CD14-positive monocyte (primary cell): ENCODE data around the gene ACSM4. TPM values are rescaled to one million over a fixed set of nuclear protein-coding genes. Genes with fewer than 3 reads are reported as not detected.

Experiments used
- DNase-seq, 3 donors: peaks; one replicate each; pipeline ENCODE4 v3.0.0-alpha.2; 2011 to 2022
- H2AFZ ChIP-seq: 2 replicates; pipeline ENCODE4 v1.6.0; 2012; ENCODE audit warnings: mild to moderate bottlenecking, low read depth, low read length, inconsistent platforms; ENCODE audit not compliant: insufficient read depth, poor library complexity, severe bottlenecking
- H3K27ac ChIP-seq, 2 donors: 1 replicate in 1 of 2; 2 replicates in 1 of 2; pipeline ENCODE4 v1.5.1; 2012 to 2013; ENCODE audit warnings: low read length in 2 of 2, control low read depth in 1 of 2, inconsistent platforms in 1 of 2, low read depth in 1 of 2, mild to moderate bottlenecking in 1 of 2
- H3K27me3 ChIP-seq, 2 donors: one replicate each; pipeline versions ENCODE4 v1.6.0 to v1.6.1; 2011 to 2013; ENCODE audit warnings: low read length in 2 of 2; ENCODE audit not compliant: control insufficient read depth in 2 of 2, insufficient read depth in 2 of 2
- H3K36me3 ChIP-seq, 2 donors: replicated peaks in 1 of 2; 1 replicate in 1 of 2; 2 replicates in 1 of 2; pipeline versions ENCODE4 v1.5.1 to v1.6.1; 2012 to 2013; ENCODE audit warnings: low read length in 2 of 2, control low read depth in 1 of 2, inconsistent platforms in 1 of 2, mild to moderate bottlenecking in 1 of 2; ENCODE audit not compliant: insufficient read depth in 2 of 2, control insufficient read depth in 1 of 2
- H3K4me1 ChIP-seq, 2 donors: 1 replicate in 1 of 2; 2 replicates in 1 of 2; pipeline versions ENCODE4 v1.5.1 to v1.6.1; 2012 to 2013; ENCODE audit warnings: low read length in 2 of 2, control low read depth in 1 of 2, inconsistent platforms in 1 of 2, mild to moderate bottlenecking in 1 of 2, moderate library complexity in 1 of 2; ENCODE audit not compliant: insufficient read depth in 2 of 2, control insufficient read depth in 1 of 2
- H3K4me2 ChIP-seq: replicated peaks from 2 replicates; pipeline ENCODE3; 2012; ENCODE audit warnings: low read length, moderate library complexity, mild to moderate bottlenecking; ENCODE audit not compliant: poor library complexity, severe bottlenecking; ENCODE audit errors: extremely low read depth
- H3K4me3 ChIP-seq, 3 experiments: fragments of 200-600 bp in 1 of 3; sonication (generic) in 1 of 3; replicated peaks in 1 of 3; 1 replicate in 2 of 3; 2 replicates in 1 of 3; pipeline ENCODE4 v1.5.1; 2011 to 2013; ENCODE audit warnings: low read length in 3 of 3, mild to moderate bottlenecking in 3 of 3, control low read depth in 2 of 3, low read depth in 2 of 3, inconsistent platforms in 1 of 3, moderate library complexity in 1 of 3
- H3K79me2 ChIP-seq: 2 replicates; pipeline ENCODE4 v1.6.0; 2012; ENCODE audit warnings: mild to moderate bottlenecking, control low read depth, inconsistent platforms, low read length, moderate library complexity; ENCODE audit not compliant: insufficient read depth
- H3K9ac ChIP-seq: 2 replicates; pipeline ENCODE4 v1.6.0; 2017; ENCODE audit warnings: low read length, mild to moderate bottlenecking; ENCODE audit not compliant: insufficient read depth, poor library complexity, severe bottlenecking
- H3K9me3 ChIP-seq, 2 donors: replicated peaks in 1 of 2; 1 replicate in 1 of 2; 2 replicates in 1 of 2; pipeline versions ENCODE4 v1.5.1 to v1.6.1; 2012 to 2013; ENCODE audit warnings: low read length in 2 of 2, control low read depth in 1 of 2; ENCODE audit not compliant: control insufficient read depth in 1 of 2, insufficient read depth in 1 of 2
- H4K20me1 ChIP-seq: 2 replicates; pipeline ENCODE4 v1.6.0; 2012; ENCODE audit warnings: mild to moderate bottlenecking, low read length, control low read depth, moderate library complexity; ENCODE audit not compliant: insufficient read depth
- H3K27ac Mint-ChIP-seq, 7 donors: one replicate each; pipeline ENCODE4 v1.8.0; 2020; ENCODE audit warnings: mild to moderate bottlenecking in 7 of 7, mixed read lengths in 7 of 7, moderate library complexity in 6 of 7, inconsistent platforms in 2 of 7
- H3K27me3 Mint-ChIP-seq, 3 donors: one replicate each; pipeline ENCODE4 v1.8.0; 2021 to 2022; ENCODE audit warnings: low read depth in 3 of 3, mild to moderate bottlenecking in 3 of 3, mixed read lengths in 3 of 3, moderate library complexity in 3 of 3, inconsistent platforms in 1 of 3
- H3K36me3 Mint-ChIP-seq, 2 donors: one replicate each; pipeline ENCODE4 v1.8.0; 2020; ENCODE audit warnings: mixed read lengths in 2 of 2, inconsistent platforms in 1 of 2, mild to moderate bottlenecking in 1 of 2
- H3K4me1 Mint-ChIP-seq: one replicate; pipeline ENCODE4 v1.8.0; 2020; ENCODE audit warnings: mild to moderate bottlenecking, mixed read lengths
- H3K4me3 Mint-ChIP-seq, 2 donors: one replicate each; pipeline ENCODE4 v1.8.0; 2020; ENCODE audit warnings: mild to moderate bottlenecking in 2 of 2, mixed read lengths in 2 of 2, moderate library complexity in 1 of 2
- H3K9me3 Mint-ChIP-seq, 7 donors: one replicate each; pipeline ENCODE4 v1.8.0; 2020 to 2022; ENCODE audit warnings: mixed read lengths in 7 of 7, mild to moderate bottlenecking in 6 of 7, moderate library complexity in 6 of 7, inconsistent platforms in 2 of 7
- WGBS: methylation state at CpG from one replicate; pipeline ENCODE4 v1.1.5; 2013; ENCODE audit warnings: missing lambda C conversion rate; ENCODE audit not compliant: insufficient coverage; 5-methylcytosine and 5-hydroxymethylcytosine counted together
- intact Hi-C, 2 donors: fragments of 100-400 bp; cut with micrococcal nuclease; formaldehyde crosslinking; loops; one replicate each; pipeline versions ENCODE4 v1.15.0 to v1.15.1; 2023
- polyA plus RNA-seq, 3 donors: library from polyadenylated mRNA; depleted of rRNA in 1 of 3; unstranded in 2 of 3; stranded (reverse) in 1 of 3; fragments of 300-500 nt in 2 of 3; fragments of >200 nt in 1 of 3; fragmentation: Illumina TruSeq in 2 of 3; gene quantifications; 1 replicate in 2 of 3; 2 replicates in 1 of 3; pipeline ENCODE4 v1.2.3, GENCODE V29; 2012 to 2021
- TF ChIP-seq, protein P1 (sequence below): fragments of 200-600 bp; IDR thresholded peaks from one replicate; pipeline ENCODE4 v1.8.0; 2022; ENCODE audit warnings: antibody characterized with exemption, mild to moderate bottlenecking

Gene ACSM4
- polyA plus RNA-seq, 3 donors, result not detected

DNA sequence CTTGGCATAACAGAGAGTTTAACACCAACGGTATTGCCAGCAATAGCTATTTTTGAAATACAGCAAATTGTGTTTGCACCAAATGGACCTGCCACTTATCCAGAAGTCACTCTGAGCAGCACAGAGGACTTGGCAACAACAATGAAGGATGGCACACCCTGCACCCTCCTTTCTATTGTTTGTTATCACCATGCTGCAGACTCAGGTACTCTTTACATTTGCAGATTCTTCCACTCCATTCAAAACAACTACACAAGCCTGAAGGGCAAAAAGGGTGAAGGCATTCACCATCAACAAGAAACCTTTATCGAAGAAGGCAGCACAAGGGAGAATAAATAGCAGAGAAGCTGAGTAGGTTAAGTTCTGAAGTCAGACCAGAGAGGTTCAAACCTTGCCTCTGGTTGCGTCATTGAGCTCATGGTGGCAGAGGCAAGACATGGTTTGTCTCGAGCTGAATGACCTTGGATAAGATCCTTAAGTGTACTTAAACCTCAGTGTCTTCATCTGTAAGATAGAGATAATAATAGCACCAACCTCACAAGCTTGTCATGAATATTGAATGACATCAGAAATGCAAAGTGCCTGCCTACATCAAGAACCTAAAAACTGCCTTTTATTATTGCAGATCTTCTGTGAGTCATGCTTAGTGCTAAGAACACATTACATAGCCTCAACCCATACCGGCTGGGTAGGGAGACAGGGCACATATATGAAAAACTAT, 1.4 kb upstream of the ACSM4 start:
- Histone ChIP-seq H3K79me2 (no peaks in the 10 kb centered on the region), H3K9me3 (no peaks in the 10 kb centered on the region), H3K4me3 (no peak overlapping the region), H3K4me2 (no peak overlapping the region), H3K9ac (no peak overlapping the region), H3K27me3 (no peaks in the 10 kb centered on the region), H4K20me1 (no peaks in the 10 kb centered on the region), H3K27ac (no peak overlapping the region), H3K4me1 (no peaks in the 10 kb centered on the region), H2AFZ (no peak overlapping the region), H3K36me3 (no peaks in the 10 kb centered on the region)
- peaks cover 4% of the 10 kb centered on the region for H3K4me1 Mint-ChIP-seq
- H3K9me3 Mint-ChIP-seq, result no peaks in the 10 kb centered on the region
- TF ChIP-seq, protein P1, sequence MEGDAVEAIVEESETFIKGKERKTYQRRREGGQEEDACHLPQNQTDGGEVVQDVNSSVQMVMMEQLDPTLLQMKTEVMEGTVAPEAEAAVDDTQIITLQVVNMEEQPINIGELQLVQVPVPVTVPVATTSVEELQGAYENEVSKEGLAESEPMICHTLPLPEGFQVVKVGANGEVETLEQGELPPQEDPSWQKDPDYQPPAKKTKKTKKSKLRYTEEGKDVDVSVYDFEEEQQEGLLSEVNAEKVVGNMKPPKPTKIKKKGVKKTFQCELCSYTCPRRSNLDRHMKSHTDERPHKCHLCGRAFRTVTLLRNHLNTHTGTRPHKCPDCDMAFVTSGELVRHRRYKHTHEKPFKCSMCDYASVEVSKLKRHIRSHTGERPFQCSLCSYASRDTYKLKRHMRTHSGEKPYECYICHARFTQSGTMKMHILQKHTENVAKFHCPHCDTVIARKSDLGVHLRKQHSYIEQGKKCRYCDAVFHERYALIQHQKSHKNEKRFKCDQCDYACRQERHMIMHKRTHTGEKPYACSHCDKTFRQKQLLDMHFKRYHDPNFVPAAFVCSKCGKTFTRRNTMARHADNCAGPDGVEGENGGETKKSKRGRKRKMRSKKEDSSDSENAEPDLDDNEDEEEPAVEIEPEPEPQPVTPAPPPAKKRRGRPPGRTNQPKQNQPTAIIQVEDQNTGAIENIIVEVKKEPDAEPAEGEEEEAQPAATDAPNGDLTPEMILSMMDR, result no peak
- intact Hi-C loops, result no loop called here
- 86% methylated on average over 1 of the region's 5 CpGs for WGBS
- no peak for DNase-seq
- no peak overlapping the region for H3K4me3 Mint-ChIP-seq
- H3K27me3 Mint-ChIP-seq, result peaks cover 0 to 6% (median 0%) of the 10 kb centered on the region in 3 donors
- H3K36me3 Mint-ChIP-seq, result no peaks in the 10 kb centered on the region
- H3K27ac Mint-ChIP-seq, result no peak overlapping the region

DNA sequence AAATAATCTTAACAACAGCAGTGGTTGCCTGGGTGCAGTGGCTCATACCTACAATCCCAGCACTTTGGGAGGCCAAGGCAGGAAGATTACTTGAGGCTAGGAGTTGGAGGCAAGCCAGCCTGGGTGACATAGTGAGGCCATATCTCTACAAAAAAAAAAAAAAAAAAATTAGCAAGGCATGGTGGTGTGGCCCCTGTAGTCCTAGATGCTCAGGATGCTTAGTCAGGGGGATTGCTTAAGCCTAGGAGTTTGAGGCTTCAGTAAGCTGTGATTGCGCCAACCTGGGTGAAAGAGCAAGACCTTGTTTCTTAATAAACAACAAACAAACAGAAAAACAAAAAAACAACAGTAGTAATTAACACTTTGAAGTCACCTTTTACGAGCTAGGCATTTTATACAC, 642 bp upstream of the ACSM4 start:
- peaks cover 0 to 6% (median 0%) of the 10 kb centered on the region in 3 donors for H3K27me3 Mint-ChIP-seq
- H3K4me1 ChIP-seq, result no peaks in the 10 kb centered on the region
- DNase-seq, result no peak
- no peaks in the 10 kb centered on the region for H3K36me3 Mint-ChIP-seq
- no peaks in the 10 kb centered on the region for H3K9me3 Mint-ChIP-seq
- TF ChIP-seq, protein P1, result no peak
- intact Hi-C loops, result no loop called here
- no peak overlapping the region for H3K4me3 Mint-ChIP-seq
- H3K79me2 ChIP-seq, result no peaks in the 10 kb centered on the region
- no CpG with 5 or more reads among the region's 2 CpGs for WGBS
- no peaks in the 10 kb centered on the region for H3K27me3 ChIP-seq
- peaks cover 4% of the 10 kb centered on the region for H3K4me1 Mint-ChIP-seq
- no peak overlapping the region for H3K9ac ChIP-seq
- no peak overlapping the region for H3K4me3 ChIP-seq
- H3K27ac ChIP-seq, result no peak overlapping the region
- no peak overlapping the region for H2AFZ ChIP-seq
- H3K9me3 ChIP-seq, result no peaks in the 10 kb centered on the region
- H3K36me3 ChIP-seq, result no peaks in the 10 kb centered on the region
- H4K20me1 ChIP-seq, result no peaks in the 10 kb centered on the region
- H3K27ac Mint-ChIP-seq, result no peak overlapping the region
- no peak overlapping the region for H3K4me2 ChIP-seq
